Measurements from ENCODE around the gene RBM23.
A peak's percentile ranks its signal among the peaks of the same experiment; 100 is the strongest.
"Not testable (repeated sequence)": the region's sequence is repeated elsewhere in the genome, so short reads cannot be mapped to it uniquely, and the experiment has no call there.

The RBM23 gene

GRCh38 chr14:22918804-22919600, at the start of gene RBM23:
Gene RBM23 (minus strand): TSS chr14:22919149.
- FAIRE-seq = peak; percentile 96

GRCh38 chr14:22966783-22967269, 47.9 kb upstream of the RBM23 start:
- no peak for FAIRE-seq

- not testable (repeated sequence) for FAIRE-seq
Observed at GRCh38 chr14:22965916-22966782, 47.2 kb upstream of the RBM23 start.

- no peak for FAIRE-seq
Observed at GRCh38 chr14:22962061-22962676, 43.2 kb upstream of the RBM23 start.

- FAIRE-seq = no peak
Observed at GRCh38 chr14:22955702-22956569, 37.0 kb upstream of the RBM23 start.

- no peak for FAIRE-seq
Observed at GRCh38 chr14:22952418-22952817, 33.5 kb upstream of the RBM23 start.

GRCh38 chr14:22951795-22952194, 32.8 kb upstream of the RBM23 start:
- FAIRE-seq = not testable (repeated sequence)

GRCh38 chr14:22945642-22946041, 26.7 kb upstream of the RBM23 start:
- FAIRE-seq = no peak

- FAIRE-seq = no peak
Observed at GRCh38 chr14:22939684-22940083, 20.7 kb upstream of the RBM23 start.

GRCh38 chr14:22935156-22935555, 16.2 kb upstream of the RBM23 start:
- no peak for FAIRE-seq

GRCh38 chr14:22932146-22932545, 13.2 kb upstream of the RBM23 start:
- no peak for FAIRE-seq

GRCh38 chr14:22929961-22930364, 11.0 kb upstream of the RBM23 start:
- FAIRE-seq = no peak

- FAIRE-seq = peak; percentile 92
Observed at GRCh38 chr14:22929104-22929960, 10.4 kb upstream of the RBM23 start, which contains the start of gene PRMT5. Gene PRMT5 (minus strand): TSS chr14:22929376. CDS start chr14:22929361, 15 bp downstream.

GRCh38 chr14:22928237-22929103, 9.5 kb upstream of the RBM23 start:
- FAIRE-seq = no peak

- no peak for FAIRE-seq
Observed at GRCh38 chr14:22926316-22926715, 7.4 kb upstream of the RBM23 start.

- no peak for FAIRE-seq
Observed at GRCh38 chr14:22925513-22925912, 6.6 kb upstream of the RBM23 start.

GRCh38 chr14:22923746-22924145, 4.8 kb upstream of the RBM23 start:
- FAIRE-seq = no peak

GRCh38 chr14:22922294-22922693, 3.3 kb upstream of the RBM23 start:
- FAIRE-seq = no peak

- FAIRE-seq = no peak
Observed at GRCh38 chr14:22920697-22921096, 1.7 kb upstream of the RBM23 start.

GRCh38 chr14:22919601-22919921, 612 bp upstream of the RBM23 start:
- FAIRE-seq = no peak

Data from islet of Langerhans (tissue), 1 donor.